Measurements from ENCODE around the gene DSCAML1.

DNA sequence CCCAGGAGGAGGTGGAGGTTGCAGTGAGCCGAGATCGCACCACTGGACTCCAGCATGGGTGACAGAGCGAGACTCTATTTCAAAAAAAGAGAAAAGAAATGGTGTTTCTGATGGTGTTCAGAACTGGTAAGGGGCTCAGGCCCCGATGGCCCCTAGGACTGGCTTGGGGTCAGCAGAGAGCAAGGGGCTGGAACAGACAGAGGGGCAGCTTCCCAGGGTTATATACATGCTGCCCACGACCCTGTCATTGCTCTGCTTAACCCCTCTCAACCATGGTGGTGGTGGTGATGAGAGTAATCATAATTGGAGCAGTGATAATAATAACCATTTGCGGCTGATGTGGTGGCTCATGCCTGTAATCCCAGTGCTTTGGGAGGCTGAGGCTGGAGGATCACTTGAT lies 390.0 kb downstream of the DSCAML1 start:
- TF ChIP-seq, protein P1, sequence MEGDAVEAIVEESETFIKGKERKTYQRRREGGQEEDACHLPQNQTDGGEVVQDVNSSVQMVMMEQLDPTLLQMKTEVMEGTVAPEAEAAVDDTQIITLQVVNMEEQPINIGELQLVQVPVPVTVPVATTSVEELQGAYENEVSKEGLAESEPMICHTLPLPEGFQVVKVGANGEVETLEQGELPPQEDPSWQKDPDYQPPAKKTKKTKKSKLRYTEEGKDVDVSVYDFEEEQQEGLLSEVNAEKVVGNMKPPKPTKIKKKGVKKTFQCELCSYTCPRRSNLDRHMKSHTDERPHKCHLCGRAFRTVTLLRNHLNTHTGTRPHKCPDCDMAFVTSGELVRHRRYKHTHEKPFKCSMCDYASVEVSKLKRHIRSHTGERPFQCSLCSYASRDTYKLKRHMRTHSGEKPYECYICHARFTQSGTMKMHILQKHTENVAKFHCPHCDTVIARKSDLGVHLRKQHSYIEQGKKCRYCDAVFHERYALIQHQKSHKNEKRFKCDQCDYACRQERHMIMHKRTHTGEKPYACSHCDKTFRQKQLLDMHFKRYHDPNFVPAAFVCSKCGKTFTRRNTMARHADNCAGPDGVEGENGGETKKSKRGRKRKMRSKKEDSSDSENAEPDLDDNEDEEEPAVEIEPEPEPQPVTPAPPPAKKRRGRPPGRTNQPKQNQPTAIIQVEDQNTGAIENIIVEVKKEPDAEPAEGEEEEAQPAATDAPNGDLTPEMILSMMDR (IDR thresholded peaks at IDR 0.05; ENCODE audit: control extremely low read depth in 1 of 3, insufficient read depth in 1 of 3, low read depth in 1 of 3, low read length in 3 of 3) = no peak
- TF ChIP-seq SUZ12 (IDR thresholded peaks at IDR 0.05; ENCODE audit: low read length) = no peak
- TF ChIP-seq POLR2A (IDR thresholded peaks at IDR 0.05; ENCODE audit: control extremely low read depth in 1 of 2, low read depth in 2 of 2, low read length in 2 of 2) = no peak
- TF ChIP-seq EZH2 (IDR thresholded peaks at IDR 0.05; ENCODE audit: low read depth, low read length, severe bottlenecking) = no peak

Measured in H1 (cell line).